Erythroblast (primary cell): Measurements from ENCODE around the gene PEX10.

Experiments used
- GATA1 ChIP-seq: IDR thresholded peaks from 2 replicates; pipeline ENCODE4 v1.6.1; 2011; ENCODE audit warnings: low read depth, mild to moderate bottlenecking, control low read depth, low read length, moderate library complexity
- POLR2A ChIP-seq: IDR thresholded peaks from 2 replicates; pipeline ENCODE4 v1.6.1; 2011; ENCODE audit warnings: mild to moderate bottlenecking, low read length

- TF ChIP-seq POLR2A (no peak), GATA1 (no peak)
These were observed 54.3 kb downstream of the PEX10 start for GRCh38 chr1:2358072-2358471.
